D721Med (cell line): ENCODE measurements around the gene POLR3E.

ENCODE experiments used
- DNase-seq: peaks from one replicate; pipeline ENCODE4 v3.0.0; 2011; ENCODE audit warnings: low spot score; ENCODE audit not compliant: insufficient read length
- FAIRE-seq: peaks from 2 replicates; lab custom pipeline; 2011; peaks lifted over from hg19 to GRCh38; lab: Jason Lieb, UNC
- CTCF ChIP-seq: IDR thresholded peaks from 2 replicates; pipeline ENCODE4 v1.5.1; 2012; ENCODE audit warnings: mild to moderate bottlenecking, control low read depth; ENCODE audit not compliant: insufficient read depth; ENCODE audit errors: missing control alignments

Gene POLR3E

GRCh38 chr16:22333457-22333994 is 36.3 kb downstream of the POLR3E start:
- FAIRE-seq (no peak), DNase-seq (no peak)
- no peak for TF ChIP-seq CTCF

GRCh38 chr16:22335668-22336246 is 38.5 kb downstream of the POLR3E start:
- TF ChIP-seq CTCF = no peak
- no peak for FAIRE-seq
- DNase-seq = no peak

GRCh38 chr16:22336581-22336980 is 39.4 kb downstream of the POLR3E start:
- DNase-seq (no peak), FAIRE-seq (no peak)
- TF ChIP-seq CTCF = no peak

- DNase-seq (no peak), FAIRE-seq (no peak)
- no peak for TF ChIP-seq CTCF
Observed at GRCh38 chr16:22337045-22337444, 39.8 kb downstream of the POLR3E start.

- FAIRE-seq (no peak), DNase-seq (no peak)
- no peak for TF ChIP-seq CTCF
Observed at GRCh38 chr16:22337849-22338635, 40.8 kb downstream of the POLR3E start.

DNA sequence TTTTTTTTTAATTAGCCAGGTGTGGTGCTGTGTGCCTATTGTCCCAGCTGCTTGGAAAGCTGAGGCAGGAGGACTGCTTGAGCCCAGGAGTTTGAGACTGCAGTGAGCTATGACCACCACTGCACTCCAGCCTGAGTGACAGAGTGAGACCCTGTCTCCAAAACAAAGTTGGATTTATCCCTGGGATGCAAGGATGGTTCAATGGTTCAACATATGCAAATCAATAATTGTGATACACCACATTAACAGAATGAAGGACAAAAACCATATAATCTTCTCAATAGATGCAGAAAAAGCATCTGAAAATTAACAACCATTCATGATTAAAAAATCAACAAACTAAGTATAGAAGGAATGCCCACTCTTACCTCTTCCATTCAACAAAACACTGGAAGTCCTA is 43.7 kb downstream of the POLR3E start:
- TF ChIP-seq CTCF = no peak
- FAIRE-seq (no peak), DNase-seq (no peak)

DNA sequence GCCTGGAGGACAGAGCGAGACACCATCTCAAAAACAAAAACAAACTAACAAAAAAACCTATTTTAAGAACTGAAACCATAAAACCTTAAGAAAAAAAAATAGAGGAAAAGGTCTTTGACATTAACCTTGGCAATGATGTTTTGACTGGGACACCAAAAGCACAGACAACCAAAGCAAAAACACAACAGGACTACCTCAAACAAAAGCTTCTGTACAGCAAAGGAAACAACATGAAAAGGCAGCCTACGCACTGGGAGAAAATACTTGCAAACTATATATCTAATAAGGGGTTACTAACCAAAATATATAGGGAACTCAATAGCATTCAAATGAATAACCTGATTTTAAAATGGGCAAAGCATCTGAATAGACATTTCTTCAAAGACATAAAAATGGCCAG is 44.9 kb downstream of the POLR3E start:
- TF ChIP-seq CTCF = no peak
- DNase-seq (no peak), FAIRE-seq (no peak)
